ENCODE data around the gene KCTD19. TPM values are rescaled to one million over a fixed set of nuclear protein-coding genes. Genes with fewer than 3 reads are reported as not detected.

The KCTD19 gene
- total RNA-seq, 1 experiment from 2014 or later, result not detected

- Mint-ChIP-seq H3K4me3 (ENCODE audit: unreplicated experiment) (no peak overlapping the region), H3K27ac (ENCODE audit: unreplicated experiment) (no peak overlapping the region), H3K36me3 (ENCODE audit: insufficient read depth, unreplicated experiment) (peaks cover 5% of the 10 kb centered on the region), H3K4me1 (ENCODE audit: low read depth, unreplicated experiment) (no peaks in the 10 kb centered on the region), H3K9me3 (ENCODE audit: unreplicated experiment) (peaks cover 10% of the 10 kb centered on the region), H3K27me3 (ENCODE audit: insufficient read depth, unreplicated experiment) (no peaks in the 10 kb centered on the region)
- TF ChIP-seq, protein P1, sequence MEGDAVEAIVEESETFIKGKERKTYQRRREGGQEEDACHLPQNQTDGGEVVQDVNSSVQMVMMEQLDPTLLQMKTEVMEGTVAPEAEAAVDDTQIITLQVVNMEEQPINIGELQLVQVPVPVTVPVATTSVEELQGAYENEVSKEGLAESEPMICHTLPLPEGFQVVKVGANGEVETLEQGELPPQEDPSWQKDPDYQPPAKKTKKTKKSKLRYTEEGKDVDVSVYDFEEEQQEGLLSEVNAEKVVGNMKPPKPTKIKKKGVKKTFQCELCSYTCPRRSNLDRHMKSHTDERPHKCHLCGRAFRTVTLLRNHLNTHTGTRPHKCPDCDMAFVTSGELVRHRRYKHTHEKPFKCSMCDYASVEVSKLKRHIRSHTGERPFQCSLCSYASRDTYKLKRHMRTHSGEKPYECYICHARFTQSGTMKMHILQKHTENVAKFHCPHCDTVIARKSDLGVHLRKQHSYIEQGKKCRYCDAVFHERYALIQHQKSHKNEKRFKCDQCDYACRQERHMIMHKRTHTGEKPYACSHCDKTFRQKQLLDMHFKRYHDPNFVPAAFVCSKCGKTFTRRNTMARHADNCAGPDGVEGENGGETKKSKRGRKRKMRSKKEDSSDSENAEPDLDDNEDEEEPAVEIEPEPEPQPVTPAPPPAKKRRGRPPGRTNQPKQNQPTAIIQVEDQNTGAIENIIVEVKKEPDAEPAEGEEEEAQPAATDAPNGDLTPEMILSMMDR (IDR thresholded peaks at IDR 0.05; ENCODE audit: insufficient read depth in 1 of 2, low read depth in 1 of 2, low read length in 1 of 2, severe bottlenecking in 1 of 2, unreplicated experiment in 1 of 2), result no peak
- CTCF ChIA-PET, result no interaction called here
- H3K4me3 ChIP-seq (ENCODE audit: low read depth, low read length), result no peak overlapping the region
- no peaks in the 10 kb centered on the region for H3K36me3 ChIP-seq (ENCODE audit: control insufficient read depth, insufficient read depth, low read length)
- no TSS peak for BruUV-seq (replicated peaks)
- no peaks in the 10 kb centered on the region for H3K27me3 ChIP-seq (replicated peaks; ENCODE audit: control insufficient read depth, insufficient read depth, low read length)
- POLR2A ChIA-PET, result no interaction called here
- no peaks in the 10 kb centered on the region for H3K4me1 ChIP-seq
- intact Hi-C loops (cut with micrococcal nuclease; ENCODE audit: unreplicated experiment), result loop anchor here (5.0 kb wide), 1 partner anchor 44 kb away; no protein-coding TSS in a partner anchor
- DNase-seq, result no peak
- peaks cover 8% of the 10 kb centered on the region; the same call in 1 of the 2 replicates for H3K9me3 ChIP-seq
Observed at GRCh38 chr16:67336648-67337047, 10.1 kb upstream of the KCTD19 start.

DNA sequence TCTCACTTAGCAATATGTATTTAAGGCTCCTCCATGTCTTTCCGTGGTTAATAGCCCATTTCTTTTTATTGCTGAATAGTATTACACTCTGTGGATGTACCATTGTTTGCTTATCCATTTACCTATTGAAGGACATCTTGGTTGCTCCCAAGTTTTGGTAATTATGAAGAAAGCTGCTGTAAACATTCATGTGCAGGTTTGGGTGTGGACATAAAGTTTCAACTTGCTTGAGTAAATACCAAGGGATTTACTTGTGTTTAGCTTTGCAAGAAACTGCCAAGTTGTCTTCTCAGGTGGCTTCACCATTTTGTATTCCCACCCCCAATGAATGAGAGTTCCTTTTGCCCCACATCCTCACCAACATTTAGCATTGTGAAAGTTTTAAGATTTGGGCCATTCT is 9.6 kb upstream of the KCTD19 start:
- H3K27ac Mint-ChIP-seq (ENCODE audit: unreplicated experiment), result no peak overlapping the region
- TF ChIP-seq, protein P1 (IDR thresholded peaks at IDR 0.05; ENCODE audit: insufficient read depth in 1 of 2, low read depth in 1 of 2, low read length in 1 of 2, severe bottlenecking in 1 of 2, unreplicated experiment in 1 of 2), result no peak
- no peaks in the 10 kb centered on the region for H3K27me3 Mint-ChIP-seq (ENCODE audit: insufficient read depth, unreplicated experiment)
- ChIA-PET CTCF (no interaction called here), POLR2A (no interaction called here)
- no peak overlapping the region for H3K4me3 Mint-ChIP-seq (ENCODE audit: unreplicated experiment)
- H3K4me1 Mint-ChIP-seq (ENCODE audit: low read depth, unreplicated experiment), result peaks cover under 1% of the 10 kb centered on the region
- no TSS peak for BruUV-seq (replicated peaks)
- no peak for DNase-seq
- Histone ChIP-seq H3K9me3 (peaks cover 8% of the 10 kb centered on the region; the same call in 1 of the 2 replicates), H3K36me3 (ENCODE audit: control insufficient read depth, insufficient read depth, low read length) (no peaks in the 10 kb centered on the region), H3K4me3 (ENCODE audit: low read depth, low read length) (no peak overlapping the region), H3K4me1 (peaks cover 2% of the 10 kb centered on the region; the same call in 1 of the 2 replicates), H3K27me3 (replicated peaks; ENCODE audit: control insufficient read depth, insufficient read depth, low read length) (no peaks in the 10 kb centered on the region)
- intact Hi-C loops (cut with micrococcal nuclease; ENCODE audit: unreplicated experiment), result loop anchor here (5.0 kb wide), 1 partner anchor 44 kb away; no protein-coding TSS in a partner anchor
- H3K36me3 Mint-ChIP-seq (ENCODE audit: insufficient read depth, unreplicated experiment), result peaks cover 5% of the 10 kb centered on the region
- H3K9me3 Mint-ChIP-seq (ENCODE audit: unreplicated experiment), result peaks cover 12% of the 10 kb centered on the region

GRCh38 chr16:67333315-67333714 is 6.8 kb upstream of the KCTD19 start:
- no peaks in the 10 kb centered on the region for H3K27me3 ChIP-seq (replicated peaks; ENCODE audit: control insufficient read depth, insufficient read depth, low read length)
- H3K4me1 ChIP-seq, result peaks cover 22% of the 10 kb centered on the region
- intact Hi-C loops (cut with micrococcal nuclease; ENCODE audit: unreplicated experiment), result no loop called here
- BruUV-seq (replicated peaks), result no TSS peak
- TF ChIP-seq, protein P1 (IDR thresholded peaks at IDR 0.05; ENCODE audit: insufficient read depth in 1 of 2, low read depth in 1 of 2, low read length in 1 of 2, severe bottlenecking in 1 of 2, unreplicated experiment in 1 of 2), result no peak
- CTCF ChIA-PET, result no interaction called here
- POLR2A ChIA-PET, result no interaction called here
- peaks cover 8% of the 10 kb centered on the region; the same call in 1 of the 2 replicates for H3K9me3 ChIP-seq
- no peak overlapping the region for H3K27ac Mint-ChIP-seq (ENCODE audit: unreplicated experiment)
- no peak overlapping the region for H3K4me3 Mint-ChIP-seq (ENCODE audit: unreplicated experiment)
- peaks cover 20% of the 10 kb centered on the region for H3K9me3 Mint-ChIP-seq (ENCODE audit: unreplicated experiment)
- DNase-seq, result no peak
- H3K27me3 Mint-ChIP-seq (ENCODE audit: insufficient read depth, unreplicated experiment), result no peaks in the 10 kb centered on the region
- peaks cover 13% of the 10 kb centered on the region for H3K4me1 Mint-ChIP-seq (ENCODE audit: low read depth, unreplicated experiment)
- H3K4me3 ChIP-seq (ENCODE audit: low read depth, low read length), result no peak overlapping the region
- peaks cover 5% of the 10 kb centered on the region for H3K36me3 Mint-ChIP-seq (ENCODE audit: insufficient read depth, unreplicated experiment)
- no peaks in the 10 kb centered on the region for H3K36me3 ChIP-seq (ENCODE audit: control insufficient read depth, insufficient read depth, low read length)
